ENCODE results near the gene GDF3. TPM values are rescaled to one million over a fixed set of nuclear protein-coding genes. Genes with fewer than 3 reads are reported as not detected.
"Not testable (repeated sequence)": the region's sequence is repeated elsewhere in the genome, so short reads cannot be mapped to it uniquely, and the experiment has no call there.

Gene GDF3
- total RNA-seq (ENCODE audit: low replicate concordance), result not detected in 2 replicates
- long read RNA-seq, result 0 reads

DNA sequence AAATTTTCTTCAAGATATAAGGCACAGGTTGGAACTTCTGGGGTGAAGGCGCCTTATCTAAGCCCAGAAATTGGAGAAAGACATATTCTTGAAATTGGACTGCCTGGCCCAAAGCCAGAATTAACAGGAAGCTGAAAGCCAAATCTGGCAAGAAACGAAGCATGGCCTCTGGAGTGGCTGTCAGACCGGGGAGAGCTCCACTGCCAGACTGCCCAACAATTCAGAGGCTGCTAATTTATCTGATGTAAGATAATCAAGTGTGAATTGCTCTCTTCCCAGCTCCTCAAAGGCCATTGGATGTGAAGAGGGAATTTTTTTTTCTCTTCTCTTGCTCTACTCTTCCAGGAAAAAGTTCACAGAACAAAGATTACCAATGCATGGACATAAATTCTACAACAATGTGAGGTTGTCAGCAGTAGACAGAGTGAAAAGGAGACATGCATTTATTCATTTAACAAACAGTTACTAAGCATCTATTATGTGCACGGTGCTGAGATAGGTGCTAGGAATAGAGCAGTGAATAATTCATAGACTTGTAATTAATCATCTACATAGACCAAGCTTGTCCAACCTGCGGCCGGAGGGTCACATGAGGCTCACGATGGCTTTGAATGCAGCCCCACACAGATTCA is at the start of gene GDF3:
TSS of gene GDF3 (minus strand) at position 210 of the 632 bp plus-strand sequence. CDS start at position 163, 47 bp downstream.
- Mint-ChIP-seq H3K4me3 (no peak within 1 kb of the TSS), H3K9me3 (no peaks in the 10 kb centered on the region)
- DNase-seq (ENCODE audit: extremely low spot score, unreplicated experiment), result no peak

GRCh38 chr12:7732993-7733392 is 37.4 kb upstream of the GDF3 start:
- TF ChIP-seq, protein P1, sequence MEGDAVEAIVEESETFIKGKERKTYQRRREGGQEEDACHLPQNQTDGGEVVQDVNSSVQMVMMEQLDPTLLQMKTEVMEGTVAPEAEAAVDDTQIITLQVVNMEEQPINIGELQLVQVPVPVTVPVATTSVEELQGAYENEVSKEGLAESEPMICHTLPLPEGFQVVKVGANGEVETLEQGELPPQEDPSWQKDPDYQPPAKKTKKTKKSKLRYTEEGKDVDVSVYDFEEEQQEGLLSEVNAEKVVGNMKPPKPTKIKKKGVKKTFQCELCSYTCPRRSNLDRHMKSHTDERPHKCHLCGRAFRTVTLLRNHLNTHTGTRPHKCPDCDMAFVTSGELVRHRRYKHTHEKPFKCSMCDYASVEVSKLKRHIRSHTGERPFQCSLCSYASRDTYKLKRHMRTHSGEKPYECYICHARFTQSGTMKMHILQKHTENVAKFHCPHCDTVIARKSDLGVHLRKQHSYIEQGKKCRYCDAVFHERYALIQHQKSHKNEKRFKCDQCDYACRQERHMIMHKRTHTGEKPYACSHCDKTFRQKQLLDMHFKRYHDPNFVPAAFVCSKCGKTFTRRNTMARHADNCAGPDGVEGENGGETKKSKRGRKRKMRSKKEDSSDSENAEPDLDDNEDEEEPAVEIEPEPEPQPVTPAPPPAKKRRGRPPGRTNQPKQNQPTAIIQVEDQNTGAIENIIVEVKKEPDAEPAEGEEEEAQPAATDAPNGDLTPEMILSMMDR (conservative IDR thresholded peaks at IDR 0.05), result no peak
- Mint-ChIP-seq H3K9me3 (no peaks in the 10 kb centered on the region), H3K27me3 (peaks cover 10% of the 10 kb centered on the region), H3K27ac (no peak overlapping the region), H3K36me3 (no peaks in the 10 kb centered on the region), H3K4me1 (ENCODE audit: unreplicated experiment) (no peaks in the 10 kb centered on the region), H3K4me3 (no peak overlapping the region)
- no peak for DNase-seq (ENCODE audit: extremely low spot score, unreplicated experiment)

More for the DNA sequence above, at the start of gene GDF3:
- Mint-ChIP-seq H3K27ac (no peak within 1 kb of the TSS), H3K27me3 (peaks cover 21% of the 10 kb centered on the region), H3K4me1 (ENCODE audit: unreplicated experiment) (no peaks in the 10 kb centered on the region), H3K36me3 (no peaks in the 10 kb centered on the region)
- TF ChIP-seq, protein P1 (conservative IDR thresholded peaks at IDR 0.05), result no peak

GRCh38 chr12:7731486-7731885 is 35.9 kb upstream of the GDF3 start:
- peaks cover 10% of the 10 kb centered on the region for H3K27me3 Mint-ChIP-seq
- DNase-seq (ENCODE audit: extremely low spot score, unreplicated experiment), result no peak
- no peak overlapping the region for H3K27ac Mint-ChIP-seq
- no peaks in the 10 kb centered on the region for H3K9me3 Mint-ChIP-seq
- H3K4me1 Mint-ChIP-seq (ENCODE audit: unreplicated experiment), result no peaks in the 10 kb centered on the region
- no peak overlapping the region for H3K4me3 Mint-ChIP-seq
- TF ChIP-seq, protein P1 (conservative IDR thresholded peaks at IDR 0.05), result no peak
- no peaks in the 10 kb centered on the region for H3K36me3 Mint-ChIP-seq

DNA sequence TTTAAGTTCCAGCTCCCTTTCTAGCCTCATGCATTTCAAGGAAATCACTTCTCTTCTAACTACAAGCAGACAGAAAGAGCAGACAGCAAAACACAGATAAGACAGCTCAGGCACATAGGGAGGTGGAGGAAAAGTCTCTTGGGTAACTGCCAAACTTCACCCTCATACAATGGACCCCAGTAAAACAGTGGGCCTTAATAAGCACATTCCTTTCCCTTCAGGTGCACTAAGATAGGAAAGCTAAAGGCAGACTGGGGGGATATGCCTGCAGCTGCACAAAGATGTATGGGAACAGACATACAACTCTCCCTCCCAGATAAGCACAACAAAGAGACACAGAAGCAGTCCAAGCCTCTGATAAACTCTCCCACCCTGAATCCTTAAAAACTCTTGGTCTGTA is 35.4 kb upstream of the GDF3 start:
- H3K4me1 Mint-ChIP-seq (ENCODE audit: unreplicated experiment); H3K36me3 Mint-ChIP-seq; H3K9me3 Mint-ChIP-seq; H3K27ac Mint-ChIP-seq; DNase-seq (ENCODE audit: extremely low spot score, unreplicated experiment); H3K4me3 Mint-ChIP-seq: not testable (repeated sequence)
- H3K27me3 Mint-ChIP-seq, result peaks cover 10% of the 10 kb centered on the region

DNA sequence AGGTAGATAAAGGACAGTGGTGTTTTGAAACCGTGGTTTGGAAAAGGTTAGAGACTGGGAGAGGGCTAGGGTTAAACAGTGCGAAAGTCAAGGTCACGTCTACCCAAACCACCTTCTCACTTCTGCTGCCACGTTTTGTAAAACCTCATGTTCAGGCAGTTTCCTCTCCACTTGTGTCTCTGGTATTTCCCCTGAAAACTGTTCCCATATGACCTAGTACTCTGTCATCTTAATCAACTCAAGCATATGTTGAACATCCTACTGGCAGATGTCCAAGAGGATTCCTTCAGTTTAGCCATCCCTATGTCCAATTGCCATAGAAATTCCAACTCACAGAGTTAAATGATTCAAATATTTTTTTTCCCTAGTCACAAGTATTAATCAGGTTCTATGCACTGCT is 34.2 kb upstream of the GDF3 start:
- H3K4me3 Mint-ChIP-seq, result no peak overlapping the region
- TF ChIP-seq, protein P1 (conservative IDR thresholded peaks at IDR 0.05), result no peak
- H3K4me1 Mint-ChIP-seq (ENCODE audit: unreplicated experiment), result no peaks in the 10 kb centered on the region
- peaks cover 10% of the 10 kb centered on the region for H3K27me3 Mint-ChIP-seq
- DNase-seq (ENCODE audit: extremely low spot score, unreplicated experiment), result no peak
- no peak overlapping the region for H3K27ac Mint-ChIP-seq
- H3K36me3 Mint-ChIP-seq, result no peaks in the 10 kb centered on the region
- H3K9me3 Mint-ChIP-seq, result peaks cover 5% of the 10 kb centered on the region

- DNase-seq (ENCODE audit: extremely low spot score, unreplicated experiment), result no peak
- Mint-ChIP-seq H3K36me3 (no peaks in the 10 kb centered on the region), H3K4me3 (no peak overlapping the region), H3K4me1 (ENCODE audit: unreplicated experiment) (no peaks in the 10 kb centered on the region), H3K27me3 (no peaks in the 10 kb centered on the region), H3K27ac (no peak overlapping the region), H3K9me3 (peaks cover 5% of the 10 kb centered on the region)
- TF ChIP-seq, protein P1 (conservative IDR thresholded peaks at IDR 0.05), result no peak
These were observed 28.4 kb upstream of the GDF3 start for GRCh38 chr12:7723926-7724325.
